ENCODE measurements around the gene ZNHIT1.

Gene ZNHIT1

GRCh38 chr7:101217388-101218235 is at the start of gene ZNHIT1, which contains the start of gene PLOD3:
Gene ZNHIT1 (plus strand): TSS chr7:101218165. CDS start chr7:101218196, 31 bp downstream.
Gene PLOD3 (minus strand): TSS chr7:101217581. CDS start chr7:101217274, 307 bp downstream.
- peak; percentile 38 to 95 (median 90) for DNase-seq

- DNase-seq: no peak
Observed at GRCh38 chr7:101168412-101169049, 49.4 kb upstream of the ZNHIT1 start.

GRCh38 chr7:101169110-101169837 is 48.7 kb upstream of the ZNHIT1 start:
- no peak for DNase-seq

- peak in 11 of 14 donors; percentile 8 to 46 (median 14) for DNase-seq
Observed at GRCh38 chr7:101169838-101170551, 48.0 kb upstream of the ZNHIT1 start.

GRCh38 chr7:101170617-101171441 is 47.1 kb upstream of the ZNHIT1 start:
- DNase-seq: no peak

- DNase-seq: no peak
Observed at GRCh38 chr7:101171442-101171837, 46.5 kb upstream of the ZNHIT1 start.

- no peak for DNase-seq
Observed at GRCh38 chr7:101172005-101172853, 45.7 kb upstream of the ZNHIT1 start.

- DNase-seq: peak in 2 of 14 donors; percentile 2 to 17
Observed at GRCh38 chr7:101172854-101173751, 44.9 kb upstream of the ZNHIT1 start.

GRCh38 chr7:101173752-101174244 is 44.2 kb upstream of the ZNHIT1 start:
- DNase-seq: no peak

- DNase-seq: no peak
Observed at GRCh38 chr7:101174322-101174854, 43.6 kb upstream of the ZNHIT1 start.

GRCh38 chr7:101175664-101176063 is 42.3 kb upstream of the ZNHIT1 start:
- no peak for DNase-seq

- DNase-seq: no peak
Observed at GRCh38 chr7:101177644-101178043, 40.3 kb upstream of the ZNHIT1 start.

GRCh38 chr7:101179117-101179516 is 38.8 kb upstream of the ZNHIT1 start:
- no peak for DNase-seq

- no peak for DNase-seq
Observed at GRCh38 chr7:101179713-101180112, 38.3 kb upstream of the ZNHIT1 start.

- no peak for DNase-seq
Observed at GRCh38 chr7:101180130-101180755, 37.7 kb upstream of the ZNHIT1 start, which contains the start of gene NAT16. Gene NAT16 (minus strand): TSS chr7:101180293. CDS start chr7:101174807, 5,486 bp downstream.

GRCh38 chr7:101185258-101185839 is 32.6 kb upstream of the ZNHIT1 start:
- DNase-seq: peak in 1 of 14 donors; percentile 37

- no peak for DNase-seq
Observed at GRCh38 chr7:101186194-101186593, 31.8 kb upstream of the ZNHIT1 start.

Measured in C1 segment of cervical spinal cord (tissue), 14 donors.